ENCODE data around the gene ARID3A. TPM values are rescaled to one million over a fixed set of nuclear protein-coding genes. Genes with fewer than 3 reads are reported as not detected.

Gene ARID3A
- total and polyA plus RNA-seq, 2 of the 4 experiments (the other 2 are of a cell fraction): 16.0 to 23.1 TPM

- Histone ChIP-seq H3K9ac (ENCODE audit: low read depth, low read length) (no peak overlapping the region), H3K23ac (ENCODE audit: low read depth, low read length) (no peak overlapping the region), H2AK5ac (ENCODE audit: low read depth, low read length) (no peak overlapping the region), H3K79me1 (ENCODE audit: low read depth in 1 of 2, low read length in 2 of 2) (peaks cover 5 to 37% of the 10 kb centered on the region in 2 experiments), H3K18ac (ENCODE audit: low read depth, low read length) (no peak overlapping the region), H3K14ac (replicated peaks; ENCODE audit: low read depth, low read length) (no peak overlapping the region), H3K4me3 (ENCODE audit: insufficient read depth, low read depth, low read length) (no peak overlapping the region), H2BK5ac (ENCODE audit: low read depth, low read length, poor library complexity, severe bottlenecking) (no peak overlapping the region), H3K27me3 (ENCODE audit: control insufficient read depth, insufficient read depth, low read length) (no peaks in the 10 kb centered on the region), H2BK15ac (ENCODE audit: low read depth, low read length) (no peak overlapping the region), H2BK20ac (ENCODE audit: low read depth, low read length) (no peak overlapping the region), H3K4me2 (ENCODE audit: low read depth, low read length) (no peak overlapping the region), H4K5ac (ENCODE audit: low read depth, low read length) (no peak overlapping the region), H3K4me1 (ENCODE audit: control insufficient read depth, insufficient read depth, low read length) (peaks cover 4% of the 10 kb centered on the region), H3K36me3 (ENCODE audit: control insufficient read depth, insufficient read depth, low read length) (peaks cover 43% of the 10 kb centered on the region), H3K9me3 (ENCODE audit: control insufficient read depth, insufficient read depth, low read length) (no peaks in the 10 kb centered on the region), H4K91ac (ENCODE audit: insufficient read depth, low read depth, low read length) (no peak overlapping the region), H4K8ac (ENCODE audit: low read depth in 2 of 2, low read length in 2 of 2) (no peak overlapping the region), H2AFZ (replicated peaks; ENCODE audit: low read length, poor library complexity) (no peak overlapping the region), H3K56ac (ENCODE audit: extremely low read depth, insufficient read depth, low read length) (no peak overlapping the region), H3K9me1 (ENCODE audit: insufficient read depth, low read length) (0 out of 2 replicates have a peak, but pooled peaks cover 4% of the 10 kb centered on the region), H3K27ac (ENCODE audit: insufficient read depth, low read length) (no peak overlapping the region), H2AK9ac (replicated peaks; ENCODE audit: low read depth, low read length, poor library complexity) (no peak overlapping the region), H3K4ac (ENCODE audit: low read depth, low read length) (no peak overlapping the region), H2BK120ac (ENCODE audit: low read depth, low read length) (no peak overlapping the region), H4K20me1 (ENCODE audit: insufficient read depth, low read length) (peaks cover 7% of the 10 kb centered on the region)
- BruUV-seq (replicated peaks): no TSS peak
- intact Hi-C loops (cut with micrococcal nuclease): no loop called here
- ChIA-PET POLR2A (ENCODE audit: unreplicated experiment) (no interaction called here), CTCF (no interaction called here)
- TF ChIP-seq ELK1 (IDR thresholded peaks at IDR 0.05; ENCODE audit: borderline replicate concordance, low read depth, low read length) (no peak), FOS (IDR thresholded peaks at IDR 0.05; ENCODE audit: low read depth, low read length) (no peak), POLR2A (IDR thresholded peaks at IDR 0.05; ENCODE audit: low read depth, low read length) (no peak), RCOR1 (IDR thresholded peaks at IDR 0.05; ENCODE audit: insufficient replicate concordance, low read length) (no peak), USF2 (IDR thresholded peaks at IDR 0.05; ENCODE audit: low read depth, low read length) (no peak), CEBPB (IDR thresholded peaks at IDR 0.05; ENCODE audit: low read depth, low read length) (no peak), BHLHE40 (IDR thresholded peaks at IDR 0.05; ENCODE audit: low read depth, low read length) (no peak), RFX5 (IDR thresholded peaks at IDR 0.05; ENCODE audit: low read depth, low read length) (no peak), CHD1 (IDR thresholded peaks at IDR 0.05; ENCODE audit: low read depth, low read length) (no peak), CTCF (conservative IDR thresholded peaks at IDR 0.05; ENCODE audit: low read depth, low read length) (no peak), NFE2L2 (IDR thresholded peaks at IDR 0.05; ENCODE audit: low read depth, low read length) (no peak)
- in situ Hi-C loops (cut with MboI; ENCODE audit: low sequenced_read_pairs): loop anchor here (10.0 kb wide), 1 partner anchor 223 kb away; no protein-coding TSS in a partner anchor
- no CpG with 5 or more reads among the region's 14 CpGs for WGBS, 2 experiments (ENCODE audit: extremely low coverage in 2 of 2, insufficient read length in 1 of 2)
- no peak for ATAC-seq (ENCODE audit: low read depth)
- dilution Hi-C loops (cut with HindIII; ENCODE audit: low sequenced_read_pairs, unreplicated experiment): no loop called here
- no peak for DNase-seq
Observed at GRCh38 chr19:988081-988480, 62.2 kb downstream of the ARID3A start.

All from IMR-90 (cell line).